SK-N-SH (cell line): ENCODE results near the gene VAMP7.

Experiments
- CTCF ChIP-seq: fragments of 200-600 bp; sonication (generic); IDR thresholded peaks from 2 replicates; pipeline ENCODE4 v1.6.1; 2017; ENCODE audit warnings: antibody characterized with exemption, mild to moderate bottlenecking, moderate library complexity
- ELF1 ChIP-seq: IDR thresholded peaks from 2 replicates; pipeline ENCODE4 v1.4.0; 2012
- EP300 ChIP-seq, 2 experiments: IDR thresholded peaks; 2 replicates each; pipeline versions ENCODE4 v1.4.0 to v1.6.1; 2012; ENCODE audit warnings: borderline replicate concordance in 1 of 2, low read depth in 1 of 2, low read length in 1 of 2
- FOXJ3 ChIP-seq: sonication (generic); formaldehyde crosslinking; IDR thresholded peaks from 2 replicates; pipeline ENCODE4 v1.5.1; 2020; ENCODE audit warnings: mild to moderate bottlenecking, missing genetic modification reagents
- GABPA ChIP-seq: IDR thresholded peaks from 2 replicates; pipeline ENCODE4 v1.4.0; 2012; ENCODE audit warnings: low read depth, mild to moderate bottlenecking
- RAD21 ChIP-seq: IDR thresholded peaks from 2 replicates; pipeline ENCODE4 v1.6.1; 2012; ENCODE audit warnings: mild to moderate bottlenecking, low read length
- SIN3A ChIP-seq: IDR thresholded peaks from 2 replicates; pipeline ENCODE4 v1.6.1; 2012; ENCODE audit warnings: low read depth, mild to moderate bottlenecking, low read length, moderate library complexity, borderline replicate concordance

- TF ChIP-seq SIN3A (no peak), CTCF (no peak), RAD21 (no peak), EP300 (IDR thresholded peaks at IDR 0.05; ENCODE audit: borderline replicate concordance in 1 of 2, low read depth in 1 of 2, low read length in 1 of 2) (no peak), FOXJ3 (no peak), ELF1 (no peak), GABPA (no peak)
Observed at GRCh38 chrX:155871934-155872333, 9.2 kb upstream of the VAMP7 start.
